ENCODE results near the gene DPY19L1. TPM values are rescaled to one million over a fixed set of nuclear protein-coding genes. Genes with fewer than 3 reads are reported as not detected.

The DPY19L1 gene
- total RNA-seq, 4 donors from 2014 or later: 14.3 to 20.0 (median 19.9) TPM

DNA sequence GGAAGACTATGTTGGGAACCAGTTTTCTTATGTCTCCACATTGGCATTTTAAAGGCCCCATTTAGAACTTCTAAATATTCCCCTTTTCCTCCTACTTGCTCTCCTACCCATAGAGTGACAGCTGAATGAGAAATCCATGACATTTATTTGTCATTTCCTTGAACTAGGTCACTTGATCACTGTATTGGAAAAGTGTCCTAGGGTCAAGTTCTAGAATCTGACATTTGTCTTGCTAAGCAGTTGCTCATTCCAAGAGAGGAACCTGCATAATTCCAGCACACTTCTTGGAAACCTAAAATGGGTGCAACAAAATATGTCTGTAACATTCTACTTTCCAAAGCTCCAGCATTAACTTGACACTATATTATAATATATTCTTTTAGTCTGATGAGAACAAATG lies 3.6 kb upstream of the DPY19L1 start:
- ATAC-seq (ENCODE audit: low FRiP score) (no peak), DNase-seq (ENCODE audit: low spot score) (no peak)
- TF ChIP-seq, protein P1, sequence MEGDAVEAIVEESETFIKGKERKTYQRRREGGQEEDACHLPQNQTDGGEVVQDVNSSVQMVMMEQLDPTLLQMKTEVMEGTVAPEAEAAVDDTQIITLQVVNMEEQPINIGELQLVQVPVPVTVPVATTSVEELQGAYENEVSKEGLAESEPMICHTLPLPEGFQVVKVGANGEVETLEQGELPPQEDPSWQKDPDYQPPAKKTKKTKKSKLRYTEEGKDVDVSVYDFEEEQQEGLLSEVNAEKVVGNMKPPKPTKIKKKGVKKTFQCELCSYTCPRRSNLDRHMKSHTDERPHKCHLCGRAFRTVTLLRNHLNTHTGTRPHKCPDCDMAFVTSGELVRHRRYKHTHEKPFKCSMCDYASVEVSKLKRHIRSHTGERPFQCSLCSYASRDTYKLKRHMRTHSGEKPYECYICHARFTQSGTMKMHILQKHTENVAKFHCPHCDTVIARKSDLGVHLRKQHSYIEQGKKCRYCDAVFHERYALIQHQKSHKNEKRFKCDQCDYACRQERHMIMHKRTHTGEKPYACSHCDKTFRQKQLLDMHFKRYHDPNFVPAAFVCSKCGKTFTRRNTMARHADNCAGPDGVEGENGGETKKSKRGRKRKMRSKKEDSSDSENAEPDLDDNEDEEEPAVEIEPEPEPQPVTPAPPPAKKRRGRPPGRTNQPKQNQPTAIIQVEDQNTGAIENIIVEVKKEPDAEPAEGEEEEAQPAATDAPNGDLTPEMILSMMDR (IDR thresholded peaks at IDR 0.05): no peak

DNA sequence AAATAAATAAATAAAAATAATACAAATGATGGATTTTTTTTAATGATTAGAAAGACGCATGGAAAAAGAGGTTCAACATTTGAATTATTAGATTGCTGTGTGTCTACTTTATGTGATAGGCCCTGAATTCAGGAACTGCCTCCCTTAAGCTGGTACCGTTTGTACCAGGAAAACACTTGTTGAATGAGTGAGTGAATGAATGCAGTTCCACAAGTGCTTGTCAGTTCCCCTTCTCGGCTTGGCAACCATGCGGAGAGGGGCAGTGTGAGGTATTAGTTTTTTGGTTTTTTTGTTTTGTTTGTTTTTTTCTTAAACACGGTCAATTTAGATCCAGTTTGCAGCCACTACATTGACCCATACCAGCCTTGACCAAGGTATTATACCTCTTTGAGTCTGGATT lies 2.1 kb upstream of the DPY19L1 start:
- DNase-seq (ENCODE audit: low spot score) (no peak), ATAC-seq (ENCODE audit: low FRiP score) (no peak)
- TF ChIP-seq, protein P1 (IDR thresholded peaks at IDR 0.05): no peak

DNA sequence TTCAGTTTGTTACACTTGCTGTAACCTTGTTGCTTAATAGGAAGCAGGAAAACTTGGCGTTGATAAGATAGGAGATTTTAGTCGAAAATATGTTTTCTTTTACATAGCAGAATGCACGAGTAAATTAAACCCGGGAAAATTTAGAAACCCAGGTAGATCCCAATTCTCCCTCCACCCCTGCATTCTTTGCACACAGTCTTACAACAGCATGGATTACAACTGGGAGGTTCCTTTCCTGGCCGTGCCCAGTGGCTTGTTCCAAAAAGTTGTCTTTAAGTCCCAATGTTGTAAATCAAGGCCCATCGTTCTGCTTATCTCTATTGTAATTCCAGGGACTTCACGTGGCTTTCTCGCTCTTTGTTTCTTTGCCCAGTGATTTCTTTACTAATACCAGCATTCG lies 1.1 kb upstream of the DPY19L1 start:
- TF ChIP-seq, protein P1 (IDR thresholded peaks at IDR 0.05): no peak
- DNase-seq (ENCODE audit: low spot score) (no peak), ATAC-seq (ENCODE audit: low FRiP score) (no peak)

DNA sequence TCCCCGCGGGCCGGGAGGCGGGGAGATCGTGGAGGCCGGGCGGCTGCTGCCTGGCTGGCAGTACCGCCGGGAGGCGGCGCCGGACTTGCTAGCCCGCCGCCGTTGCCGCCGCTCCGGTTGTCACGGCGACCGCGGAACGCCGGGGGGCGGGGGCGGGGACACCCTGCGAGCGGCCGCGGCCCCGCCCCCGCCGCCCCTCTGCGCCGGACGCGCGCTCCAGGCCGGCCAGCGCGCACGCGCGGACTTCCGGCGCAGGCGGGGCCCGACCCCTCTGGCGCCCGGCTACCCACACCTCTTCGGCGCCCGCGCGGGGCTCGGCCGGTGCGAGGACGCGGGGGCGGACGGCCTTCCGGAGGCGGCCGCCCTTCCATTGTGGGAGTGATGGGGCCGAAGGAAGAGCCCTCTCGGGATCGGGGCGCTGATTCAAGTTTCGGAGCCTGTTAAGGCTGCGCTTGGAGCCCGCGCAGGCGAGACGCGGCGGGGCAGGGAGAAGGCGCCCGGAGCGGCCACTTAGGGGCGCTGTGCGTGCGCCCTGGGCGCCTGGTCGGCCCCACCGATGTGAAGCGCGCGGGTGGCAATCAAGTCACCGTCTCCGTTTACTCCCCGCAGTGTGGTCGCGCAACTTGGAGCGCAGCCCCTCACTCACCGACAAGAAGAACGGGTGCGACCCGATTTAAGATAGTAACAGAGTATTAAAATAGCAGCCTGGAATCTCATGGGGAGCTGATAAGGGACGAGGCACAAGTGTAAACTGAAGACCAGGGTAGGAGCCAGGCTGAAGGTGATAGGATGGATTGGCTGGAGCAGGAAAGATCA lies 449 bp upstream of the DPY19L1 start:
- TF ChIP-seq, protein P1 (IDR thresholded peaks at IDR 0.05): no peak
- DNase-seq (ENCODE audit: low spot score): peak; percentile 74
- peak; percentile 96 for ATAC-seq (ENCODE audit: low FRiP score)

DNA sequence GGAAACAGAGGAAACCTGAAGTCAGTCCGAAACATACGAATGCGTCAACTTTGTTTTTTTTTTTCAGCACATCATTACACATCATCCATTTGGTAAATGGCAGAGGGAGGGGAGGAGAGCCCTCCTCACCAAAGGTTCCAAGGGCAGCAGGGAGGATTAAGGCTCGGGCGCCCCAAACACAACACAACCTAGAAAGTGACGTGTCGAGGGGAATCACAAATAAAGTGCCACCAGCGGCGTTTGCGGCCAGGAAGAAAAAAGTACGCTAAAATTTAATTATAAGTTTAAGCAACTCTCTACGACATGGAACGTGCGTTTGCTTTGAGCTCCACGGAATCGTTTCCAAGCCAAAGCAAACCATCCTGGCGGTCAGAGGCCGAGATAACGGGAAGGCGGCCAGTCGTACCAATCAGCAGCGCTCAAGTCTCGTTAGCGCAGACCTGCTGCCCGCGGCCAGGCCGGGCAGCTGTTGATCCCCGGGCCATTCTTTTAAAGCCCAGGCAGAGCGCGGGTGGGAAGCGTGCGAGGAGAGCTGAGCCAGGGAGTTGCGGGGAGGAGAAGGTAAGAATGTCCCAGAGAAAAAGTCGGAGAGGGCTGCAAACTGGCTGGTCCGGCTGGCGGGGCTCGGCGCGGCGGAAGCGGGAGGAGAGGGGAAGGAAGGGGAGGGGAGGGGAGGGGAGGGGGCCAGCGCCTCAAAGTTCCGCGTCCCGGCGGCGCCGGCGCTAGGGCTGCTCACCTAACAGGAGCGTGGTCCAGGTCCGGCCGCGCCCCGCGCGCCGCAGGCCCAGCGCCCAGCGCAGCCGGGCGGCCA lies 719 bp downstream of the DPY19L1 start:
- ATAC-seq (ENCODE audit: low FRiP score): peak; percentile 11
- DNase-seq (ENCODE audit: low spot score): no peak
- TF ChIP-seq, protein P1 (IDR thresholded peaks at IDR 0.05): no peak

DNA sequence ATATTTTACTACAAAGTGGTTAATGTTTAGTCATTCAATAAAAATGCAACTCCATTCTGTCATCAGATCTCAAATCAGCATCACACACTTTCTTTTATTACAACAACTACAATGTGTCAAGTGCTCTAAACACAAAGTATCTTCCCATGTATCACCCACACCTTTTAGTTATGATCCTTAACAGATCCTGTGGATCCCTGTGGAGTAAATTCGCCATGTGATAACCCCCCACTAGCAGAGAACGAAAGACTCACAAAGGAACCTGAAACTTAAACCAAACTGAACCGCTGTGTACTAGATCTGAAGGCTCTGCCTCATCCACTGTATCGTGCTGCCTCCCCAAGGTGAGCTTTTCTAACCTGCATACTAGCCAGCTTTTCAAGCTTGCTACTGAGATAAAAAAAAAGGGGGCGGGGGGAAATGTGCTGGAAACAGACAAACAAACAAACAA lies 1.7 kb downstream of the DPY19L1 start:
- TF ChIP-seq, protein P1 (IDR thresholded peaks at IDR 0.05): no peak
- DNase-seq (ENCODE audit: low spot score) (no peak), ATAC-seq (ENCODE audit: low FRiP score) (no peak)

Measured in omental fat pad (tissue), 4 donors.